UCSD-AML1 (cell line): ENCODE results near the gene OR12D3.
"Not testable (repeated sequence)": the region's sequence is repeated elsewhere in the genome, so short reads cannot be mapped to it uniquely, and the experiment has no call there.

Experiments used
- DNase-seq: peaks from one replicate; lab custom pipeline; 2025; ENCODE audit not compliant: unreplicated experiment; lab: John Stamatoyannopoulos, UW

OR12D3 gene

GRCh38 chr6:29375191-29375590, at the start of gene OR12D3:
Gene OR12D3, minus strand, starts transcription at chr6:29375291. Its CDS starts 4 bp downstream, at chr6:29375287.
- DNase-seq: no peak

DNA sequence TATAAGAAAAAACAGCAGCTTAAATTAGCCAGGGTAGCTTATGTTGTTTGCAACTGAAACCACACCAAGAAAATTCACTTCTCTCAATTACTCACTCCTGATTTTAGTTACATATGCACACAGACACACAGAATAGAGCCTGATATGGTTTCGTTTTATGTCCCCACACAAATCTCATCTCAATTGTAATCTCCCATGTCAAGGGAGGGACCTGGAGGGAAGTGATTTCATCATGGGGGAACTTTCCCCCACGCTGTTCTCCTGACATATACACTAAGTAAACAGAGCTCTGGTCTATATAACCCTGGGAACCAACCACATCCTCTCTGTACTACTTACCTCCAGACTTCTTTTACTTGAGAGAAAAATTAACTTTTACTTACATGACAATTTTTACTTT, 49.5 kb upstream of the OR12D3 start:
- DNase-seq: no peak

- DNase-seq: no peak
These were observed 49.1 kb upstream of the OR12D3 start for GRCh38 chr6:29424168-29424567.

DNA sequence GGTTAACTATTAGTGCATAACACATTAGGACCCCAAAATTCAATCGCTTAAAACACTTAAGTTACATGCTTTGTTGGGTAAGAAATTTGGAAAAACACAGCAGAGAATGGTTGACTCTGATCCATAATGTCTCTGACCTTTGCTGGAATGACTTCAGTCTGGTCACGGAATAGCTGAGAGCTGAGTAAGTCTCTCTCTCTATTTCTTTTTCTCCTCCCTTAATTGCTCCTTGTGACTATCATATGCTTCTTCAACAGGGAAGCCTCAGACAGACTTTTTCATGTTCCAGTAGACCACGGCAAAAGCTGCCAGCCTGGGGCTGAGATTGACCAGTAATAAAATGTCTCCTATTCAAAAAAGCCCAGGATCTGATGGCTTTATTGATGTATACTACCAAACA, 44.4 kb upstream of the OR12D3 start:
- DNase-seq: no peak

DNA sequence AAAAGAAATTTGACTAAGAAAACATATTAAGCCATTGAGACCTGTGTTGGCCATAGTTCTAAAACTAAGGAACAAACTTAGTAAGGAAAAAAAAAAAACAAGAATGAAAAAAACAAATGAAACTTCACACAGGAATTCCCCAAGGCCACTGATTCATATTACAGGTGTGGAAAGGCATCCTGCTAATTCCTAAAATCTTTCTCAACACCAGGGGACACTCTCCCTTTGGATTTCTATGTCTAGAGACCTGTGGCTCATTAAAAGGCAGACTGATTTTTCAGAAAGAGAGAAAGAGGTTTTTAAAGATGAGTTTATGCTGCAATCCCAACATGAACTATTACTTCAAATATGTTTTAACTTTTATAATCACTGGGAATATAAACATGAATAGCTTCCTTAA, 39.5 kb upstream of the OR12D3 start, which contains the start of gene OR12D1:
Gene OR12D1 (plus strand): TSS at position 341 of the 400 bp plus-strand sequence.
- DNase-seq: no peak

DNA sequence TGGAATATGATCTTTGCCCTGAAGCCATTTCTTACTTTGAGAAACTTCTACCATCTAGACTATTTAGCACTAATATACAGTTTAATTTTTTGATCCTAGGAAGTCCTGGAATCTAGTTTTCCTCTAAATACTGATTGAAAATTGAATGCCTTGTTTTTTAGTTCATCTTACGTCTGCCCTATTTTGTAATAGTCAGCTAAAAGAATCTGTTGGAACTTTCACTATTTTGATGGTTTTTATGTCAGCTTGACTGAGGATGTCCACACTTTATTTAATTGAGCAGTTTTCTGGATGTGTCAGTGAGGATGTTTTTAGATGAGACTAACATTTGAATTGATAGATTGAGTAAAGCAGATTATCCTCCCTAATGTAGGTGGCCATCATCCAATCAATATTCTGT, 28.7 kb upstream of the OR12D3 start:
- DNase-seq: no peak

GRCh38 chr6:29399525-29399924, 24.4 kb upstream of the OR12D3 start:
- DNase-seq: no peak

GRCh38 chr6:29395331-29395730, 20.2 kb upstream of the OR12D3 start, which contains the start of gene OR12D2:
Gene OR12D2, plus strand, starts transcription at chr6:29395631. Its CDS starts 1,069 bp downstream, at chr6:29396700.
- DNase-seq: no peak

DNA sequence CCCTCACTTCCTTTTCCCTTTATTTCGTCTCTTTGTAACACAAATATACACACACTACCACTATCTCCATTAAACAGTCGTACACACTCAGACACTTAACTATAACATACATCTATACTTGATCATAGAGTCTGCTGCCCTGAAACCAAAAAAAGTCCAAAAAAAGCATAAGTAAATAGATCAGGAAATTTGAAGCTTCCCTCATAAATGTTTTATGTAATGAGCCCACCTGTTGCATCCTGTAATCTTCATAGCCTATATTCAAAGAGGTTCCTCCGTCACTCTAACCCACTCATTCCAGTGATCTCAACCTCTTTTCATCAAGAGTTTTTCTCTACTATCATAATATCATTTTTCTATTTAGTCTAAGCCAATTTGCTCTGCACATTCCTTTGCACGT, 13.4 kb upstream of the OR12D3 start:
- no peak for DNase-seq

- DNase-seq: no peak
These were observed 912 bp upstream of the OR12D3 start for GRCh38 chr6:29376003-29376402.

GRCh38 chr6:29368765-29369164, 6.3 kb downstream of the OR12D3 start, which contains the start of gene OR5V1:
Gene OR5V1, minus strand, starts transcription at chr6:29368865. Its CDS starts 12,670 bp downstream, at chr6:29356195.
- DNase-seq: no peak

DNA sequence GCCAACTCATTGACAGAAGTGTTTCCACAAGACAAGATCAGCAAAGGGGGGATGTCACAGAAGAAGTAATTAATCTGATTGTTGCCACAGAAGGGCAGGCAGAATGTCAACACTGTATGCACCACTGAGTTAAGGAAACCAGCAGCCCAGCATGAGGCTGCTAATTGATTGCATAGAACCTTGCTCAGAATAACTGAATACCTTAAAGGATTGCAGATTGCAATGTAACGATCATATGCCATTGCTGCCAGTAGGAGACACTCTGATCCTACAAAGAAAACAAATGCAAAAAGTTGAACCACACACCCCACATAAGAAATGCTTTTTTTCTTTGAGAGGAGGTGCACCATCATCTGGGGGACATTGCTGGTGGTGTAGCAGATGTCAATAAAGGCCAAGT, 19.5 kb downstream of the OR12D3 start:
- no peak for DNase-seq

DNA sequence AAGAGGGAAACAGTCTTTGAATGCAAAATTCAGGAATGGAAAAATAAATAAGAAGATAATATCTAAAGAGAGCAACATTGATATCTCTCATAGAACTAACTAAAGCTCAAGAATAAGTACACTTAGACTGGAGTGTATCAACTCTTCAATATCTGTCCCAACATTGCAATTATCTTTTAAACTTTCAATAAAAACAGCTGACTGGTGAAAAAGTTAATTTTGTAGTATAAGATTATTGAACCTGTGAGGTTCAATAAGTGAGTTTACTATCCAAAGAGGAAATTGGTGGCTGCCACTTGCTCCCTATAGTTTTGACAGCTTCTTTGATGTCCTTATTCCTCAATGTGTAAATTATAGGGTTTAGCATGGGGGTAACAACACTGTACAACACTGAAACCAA, 20.1 kb downstream of the OR12D3 start:
- DNase-seq: no peak

GRCh38 chr6:29349348-29349747, 25.7 kb downstream of the OR12D3 start:
- DNase-seq: not testable (repeated sequence)

- DNase-seq: no peak
These were observed 29.7 kb downstream of the OR12D3 start for GRCh38 chr6:29345380-29345779.

GRCh38 chr6:29336269-29336668, 38.8 kb downstream of the OR12D3 start:
- DNase-seq: no peak

- no peak for DNase-seq
These were observed 42.4 kb downstream of the OR12D3 start for GRCh38 chr6:29332676-29333075.

DNA sequence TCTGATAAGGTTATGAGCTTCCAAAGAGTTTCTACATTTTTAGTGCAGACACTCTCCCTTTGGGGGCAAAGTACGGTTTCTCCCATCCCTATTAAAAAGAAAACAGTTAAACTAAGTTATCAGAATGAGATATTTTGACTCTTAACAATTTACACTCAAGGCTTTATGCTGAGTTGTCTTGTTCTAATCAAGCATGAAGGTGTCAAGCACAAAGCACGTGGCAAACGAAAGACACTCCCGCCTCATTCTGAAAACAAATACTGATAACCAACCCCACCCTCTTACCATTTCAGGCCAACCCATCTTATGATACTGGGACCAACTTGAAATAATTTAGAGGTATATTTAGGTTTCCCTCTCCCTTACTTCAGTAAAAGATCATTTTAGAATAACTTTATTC, 49.3 kb downstream of the OR12D3 start:
- no peak for DNase-seq
